Measurements from ENCODE around the gene HERC3. TPM values are rescaled to one million over a fixed set of nuclear protein-coding genes. Genes with fewer than 3 reads are reported as not detected.

The HERC3 gene
- total RNA-seq, 1 donor from 2014 or later: 32.9 TPM

DNA sequence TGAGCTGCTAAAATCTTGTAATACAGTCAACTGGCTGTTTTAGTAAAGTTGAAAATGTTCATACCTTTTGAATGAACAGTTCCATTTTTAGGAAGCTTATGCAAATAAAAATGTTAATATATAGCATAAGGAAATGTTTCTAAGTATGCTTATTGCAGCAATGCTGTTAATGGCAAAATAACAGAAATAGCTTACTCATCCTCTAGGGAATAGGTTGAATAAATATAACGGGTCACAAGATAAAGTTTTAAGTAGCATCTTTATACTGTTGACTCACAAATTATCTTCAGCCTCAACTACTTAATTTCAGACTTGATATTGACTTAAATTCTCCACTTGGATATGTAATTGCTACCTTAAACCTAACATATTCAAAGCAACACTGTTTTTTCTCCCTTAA, 27.7 kb downstream of the HERC3 start:
- no peaks in the 10 kb centered on the region for H3K36me3 ChIP-seq
- H3K4me3 ChIP-seq: no peak overlapping the region
- H3K27ac ChIP-seq: no peak overlapping the region
- no peak for DNase-seq (ENCODE audit: extremely low spot score in 2 of 2)
- TF ChIP-seq POLR2AphosphoS5 (IDR thresholded peaks at IDR 0.05; ENCODE audit: insufficient read depth in 1 of 2, low read depth in 1 of 2) (no peak), POLR2A (IDR thresholded peaks at IDR 0.05) (no peak)
- TF ChIP-seq, protein P1, sequence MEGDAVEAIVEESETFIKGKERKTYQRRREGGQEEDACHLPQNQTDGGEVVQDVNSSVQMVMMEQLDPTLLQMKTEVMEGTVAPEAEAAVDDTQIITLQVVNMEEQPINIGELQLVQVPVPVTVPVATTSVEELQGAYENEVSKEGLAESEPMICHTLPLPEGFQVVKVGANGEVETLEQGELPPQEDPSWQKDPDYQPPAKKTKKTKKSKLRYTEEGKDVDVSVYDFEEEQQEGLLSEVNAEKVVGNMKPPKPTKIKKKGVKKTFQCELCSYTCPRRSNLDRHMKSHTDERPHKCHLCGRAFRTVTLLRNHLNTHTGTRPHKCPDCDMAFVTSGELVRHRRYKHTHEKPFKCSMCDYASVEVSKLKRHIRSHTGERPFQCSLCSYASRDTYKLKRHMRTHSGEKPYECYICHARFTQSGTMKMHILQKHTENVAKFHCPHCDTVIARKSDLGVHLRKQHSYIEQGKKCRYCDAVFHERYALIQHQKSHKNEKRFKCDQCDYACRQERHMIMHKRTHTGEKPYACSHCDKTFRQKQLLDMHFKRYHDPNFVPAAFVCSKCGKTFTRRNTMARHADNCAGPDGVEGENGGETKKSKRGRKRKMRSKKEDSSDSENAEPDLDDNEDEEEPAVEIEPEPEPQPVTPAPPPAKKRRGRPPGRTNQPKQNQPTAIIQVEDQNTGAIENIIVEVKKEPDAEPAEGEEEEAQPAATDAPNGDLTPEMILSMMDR (IDR thresholded peaks at IDR 0.05): no peak
- peaks cover 21% of the 10 kb centered on the region for H3K4me1 ChIP-seq
- no peaks in the 10 kb centered on the region for H3K9me3 ChIP-seq
- no peaks in the 10 kb centered on the region for H3K27me3 ChIP-seq
- intact Hi-C loops (cut with DNase I): no loop called here

DNA sequence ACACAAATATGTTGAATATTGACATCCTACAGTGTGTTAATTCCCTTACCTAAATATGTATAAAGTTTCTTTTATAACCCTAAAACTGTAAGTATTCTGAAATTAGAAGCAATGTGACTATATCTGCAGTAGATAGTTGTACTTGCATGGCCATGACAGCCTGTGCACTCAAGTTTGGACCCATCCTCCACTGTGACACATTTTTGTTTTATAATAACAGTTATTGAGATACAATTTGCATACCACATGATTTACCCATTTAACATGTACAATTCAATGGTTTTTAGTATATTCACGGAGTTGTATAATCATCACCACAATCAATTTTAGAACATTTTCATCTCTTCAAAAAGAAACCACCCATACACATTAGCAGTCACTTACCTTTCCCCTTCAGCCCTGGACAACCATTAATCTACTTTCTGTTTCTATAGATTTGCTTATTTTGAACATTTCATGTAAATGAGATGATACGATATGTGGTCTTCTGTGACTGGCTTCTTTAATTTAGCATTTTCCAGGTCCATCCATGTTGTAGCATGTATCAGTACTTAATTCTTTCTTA, 29.6 kb downstream of the HERC3 start:
- no peak overlapping the region for H3K27ac ChIP-seq
- no peaks in the 10 kb centered on the region for H3K36me3 ChIP-seq
- H3K4me3 ChIP-seq: no peak overlapping the region
- H3K9me3 ChIP-seq: no peaks in the 10 kb centered on the region
- H3K4me1 ChIP-seq: peaks cover 10% of the 10 kb centered on the region
- no peaks in the 10 kb centered on the region for H3K27me3 ChIP-seq
- TF ChIP-seq POLR2AphosphoS5 (IDR thresholded peaks at IDR 0.05; ENCODE audit: insufficient read depth in 1 of 2, low read depth in 1 of 2): no peak
- TF ChIP-seq, protein P1 (IDR thresholded peaks at IDR 0.05): no peak
- TF ChIP-seq POLR2A (IDR thresholded peaks at IDR 0.05): no peak
- DNase-seq (ENCODE audit: extremely low spot score in 2 of 2): no peak
- intact Hi-C loops (cut with DNase I): no loop called here

DNA sequence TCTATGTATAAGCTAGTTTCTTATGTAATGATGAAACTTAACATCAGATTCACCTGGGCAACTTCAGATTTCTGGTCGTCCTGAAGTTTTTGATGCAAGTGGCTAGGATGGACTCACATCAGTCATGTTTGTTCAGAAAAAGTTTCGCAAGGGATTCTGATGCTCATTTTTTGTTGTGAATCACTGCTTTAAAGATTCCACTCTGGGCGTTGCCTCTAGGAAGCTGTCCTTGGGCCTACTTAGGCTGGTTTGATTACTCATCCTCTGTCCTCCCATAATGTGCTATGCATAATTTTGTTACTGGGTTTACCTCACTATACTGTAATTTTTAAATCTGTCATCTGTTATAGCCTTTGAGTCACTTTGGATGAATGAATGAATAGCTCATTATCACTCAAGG, 30.8 kb downstream of the HERC3 start:
- H3K9me3 ChIP-seq: no peaks in the 10 kb centered on the region
- H3K27me3 ChIP-seq: no peaks in the 10 kb centered on the region
- H3K4me1 ChIP-seq: peaks cover 9% of the 10 kb centered on the region
- no peak overlapping the region for H3K4me3 ChIP-seq
- H3K36me3 ChIP-seq: no peaks in the 10 kb centered on the region
- TF ChIP-seq POLR2AphosphoS5 (IDR thresholded peaks at IDR 0.05; ENCODE audit: insufficient read depth in 1 of 2, low read depth in 1 of 2) (peak in 1 of 2 donors; percentile 74), POLR2A (IDR thresholded peaks at IDR 0.05) (no peak)
- TF ChIP-seq, protein P1 (IDR thresholded peaks at IDR 0.05): no peak
- H3K27ac ChIP-seq: peak overlapping the region; percentile 47
- intact Hi-C loops (cut with DNase I): no loop called here
- no peak for DNase-seq (ENCODE audit: extremely low spot score in 2 of 2)

DNA sequence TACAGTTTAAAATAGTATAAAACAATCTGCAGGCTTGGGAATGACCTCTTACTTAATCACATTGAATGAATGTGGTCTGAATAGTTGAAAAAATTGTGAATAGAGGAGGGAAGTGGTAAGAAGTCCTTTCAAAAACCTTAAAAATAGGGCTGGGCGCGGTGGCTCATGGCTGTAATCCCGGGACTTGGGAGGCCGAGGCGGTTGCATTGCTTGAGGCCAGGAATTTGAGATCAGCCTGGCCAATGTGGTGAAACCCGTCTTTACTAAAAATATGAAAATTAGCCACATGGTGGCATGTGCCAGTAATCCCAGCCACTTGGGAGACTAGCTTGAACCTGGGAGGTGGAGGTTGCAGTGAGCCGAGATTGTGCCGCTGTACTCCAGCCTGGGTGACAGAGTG, 36.5 kb downstream of the HERC3 start:
- Histone ChIP-seq H3K27ac (no peak overlapping the region), H3K36me3 (no peaks in the 10 kb centered on the region), H3K4me1 (no peaks in the 10 kb centered on the region), H3K4me3 (no peak overlapping the region), H3K27me3 (no peaks in the 10 kb centered on the region), H3K9me3 (no peaks in the 10 kb centered on the region)
- no peak for DNase-seq (ENCODE audit: extremely low spot score in 2 of 2)
- TF ChIP-seq, protein P1 (IDR thresholded peaks at IDR 0.05): no peak
- no peak for TF ChIP-seq POLR2A (IDR thresholded peaks at IDR 0.05)
- no peak for TF ChIP-seq POLR2AphosphoS5 (IDR thresholded peaks at IDR 0.05; ENCODE audit: insufficient read depth in 1 of 2, low read depth in 1 of 2)
- intact Hi-C loops (cut with DNase I): no loop called here

DNA sequence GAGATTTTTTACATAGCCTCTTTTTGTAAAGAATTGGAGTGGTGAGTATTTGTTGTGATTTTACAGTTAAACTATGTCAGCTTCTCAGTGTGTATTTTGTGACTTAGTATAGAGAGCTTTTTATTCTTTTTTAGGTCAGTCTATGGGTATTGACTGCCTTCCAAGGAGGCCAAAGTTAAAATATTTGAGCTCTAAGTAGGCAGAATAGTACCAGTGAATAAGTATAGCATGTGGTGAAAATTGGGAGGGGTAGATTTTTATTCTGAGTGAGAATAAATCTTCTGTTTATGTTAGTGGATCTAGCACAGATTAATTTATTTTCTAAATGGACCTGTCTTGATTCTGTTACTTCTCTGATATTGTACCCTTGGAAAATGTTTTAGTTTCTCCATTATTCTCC, 37.5 kb downstream of the HERC3 start:
- no peaks in the 10 kb centered on the region for H3K36me3 ChIP-seq
- no peak overlapping the region for H3K4me3 ChIP-seq
- no peak for TF ChIP-seq POLR2A (IDR thresholded peaks at IDR 0.05)
- TF ChIP-seq, protein P1 (IDR thresholded peaks at IDR 0.05): no peak
- TF ChIP-seq POLR2AphosphoS5 (IDR thresholded peaks at IDR 0.05; ENCODE audit: insufficient read depth in 1 of 2, low read depth in 1 of 2): no peak
- H3K4me1 ChIP-seq: no peaks in the 10 kb centered on the region
- no peaks in the 10 kb centered on the region for H3K9me3 ChIP-seq
- DNase-seq (ENCODE audit: extremely low spot score in 2 of 2): no peak
- H3K27me3 ChIP-seq: no peaks in the 10 kb centered on the region
- no peak overlapping the region for H3K27ac ChIP-seq
- intact Hi-C loops (cut with DNase I): no loop called here
